ENCODE data around the gene ATL3.

The ATL3 gene

GRCh38 chr11:63574856-63575602, 96.1 kb downstream of the ATL3 start:
- DNase-seq (ENCODE audit: low read depth), result no peak
- H3K4me3 ChIP-seq (ENCODE audit: low read length), result no peak overlapping the region
- no peak for TF ChIP-seq CTCF (conservative IDR thresholded peaks at IDR 0.05; ENCODE audit: low read depth, low read length)
